GM18508 (cell line): ENCODE measurements around the gene ATP2B2.

Experiments
- ATAC-seq: cut with Tn5 transposase; IDR thresholded peaks from one replicate; pipeline ENCODE4 v1.9.1; 2021; ENCODE audit warnings: moderate number of reproducible peaks; ENCODE audit not compliant: insufficient read depth, unreplicated experiment

ATP2B2 gene

GRCh38 chr3:10292505-10293419 is 212.6 kb downstream of the ATP2B2 start, which contains the start of gene GHRL:
TSS of gene GHRL (minus strand) at chr3:10292947. CDS start at chr3:10290180, 2,767 bp downstream.
- ATAC-seq, result peak; percentile 81

GRCh38 chr3:10291641-10292040 is 213.7 kb downstream of the ATP2B2 start:
- ATAC-seq, result no peak

DNA sequence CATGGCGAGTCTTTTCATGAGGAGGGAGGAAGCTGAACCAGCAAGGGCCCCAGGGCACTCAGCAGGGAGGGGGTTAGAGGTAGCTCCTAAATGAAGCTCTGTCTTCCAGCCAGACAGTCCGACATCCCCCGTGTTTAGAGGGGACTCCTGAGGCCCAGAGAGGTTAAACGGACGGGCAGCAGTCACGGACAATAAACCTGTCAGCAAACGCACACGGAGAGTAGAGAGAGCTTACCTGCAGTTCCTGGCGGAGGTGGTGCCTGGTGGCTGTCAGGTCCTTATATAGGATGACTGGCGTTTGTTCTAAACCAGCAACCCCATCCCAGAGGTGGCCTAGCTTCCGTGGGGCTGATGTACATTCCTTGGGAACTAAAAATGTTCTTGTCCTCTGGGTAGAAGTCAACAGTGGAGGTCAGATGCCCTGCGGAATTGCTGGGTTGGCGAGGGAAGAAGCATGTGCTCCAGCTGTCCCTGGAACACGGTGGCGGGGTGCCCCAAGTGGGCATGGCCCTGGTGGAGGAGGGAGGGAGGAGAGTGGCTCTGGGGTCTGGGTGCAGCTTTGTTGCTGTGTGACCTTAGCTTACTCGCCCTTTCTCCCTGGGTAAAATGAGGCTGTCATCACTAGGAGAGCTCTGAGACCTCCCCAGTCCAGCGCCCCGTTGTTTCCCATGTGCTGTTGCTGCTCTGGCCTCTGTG is 214.8 kb downstream of the ATP2B2 start:
- ATAC-seq, result no peak

GRCh38 chr3:10289787-10290355 is 215.5 kb downstream of the ATP2B2 start:
- ATAC-seq, result no peak

GRCh38 chr3:10289077-10289476 is 216.3 kb downstream of the ATP2B2 start:
- no peak for ATAC-seq

DNA sequence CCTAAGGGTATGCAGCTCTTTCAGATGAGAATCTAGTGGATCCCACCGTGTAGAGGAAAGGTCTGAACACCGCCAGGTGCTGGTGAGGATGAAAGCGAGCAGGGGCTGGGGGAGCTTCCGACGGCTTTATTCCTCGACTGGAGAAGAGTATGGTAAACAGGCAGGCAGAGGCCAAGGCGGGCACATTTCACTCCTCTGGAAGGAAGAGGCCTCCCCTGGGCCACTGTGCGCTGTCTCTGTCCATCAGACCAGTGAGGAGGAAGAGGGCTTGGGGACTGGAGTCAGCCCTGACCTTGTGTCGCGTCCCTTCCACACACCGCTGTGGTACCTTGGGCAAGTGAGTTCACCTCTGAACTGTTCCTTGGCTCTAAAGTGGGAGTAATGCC is 216.8 kb downstream of the ATP2B2 start:
- ATAC-seq, result no peak

DNA sequence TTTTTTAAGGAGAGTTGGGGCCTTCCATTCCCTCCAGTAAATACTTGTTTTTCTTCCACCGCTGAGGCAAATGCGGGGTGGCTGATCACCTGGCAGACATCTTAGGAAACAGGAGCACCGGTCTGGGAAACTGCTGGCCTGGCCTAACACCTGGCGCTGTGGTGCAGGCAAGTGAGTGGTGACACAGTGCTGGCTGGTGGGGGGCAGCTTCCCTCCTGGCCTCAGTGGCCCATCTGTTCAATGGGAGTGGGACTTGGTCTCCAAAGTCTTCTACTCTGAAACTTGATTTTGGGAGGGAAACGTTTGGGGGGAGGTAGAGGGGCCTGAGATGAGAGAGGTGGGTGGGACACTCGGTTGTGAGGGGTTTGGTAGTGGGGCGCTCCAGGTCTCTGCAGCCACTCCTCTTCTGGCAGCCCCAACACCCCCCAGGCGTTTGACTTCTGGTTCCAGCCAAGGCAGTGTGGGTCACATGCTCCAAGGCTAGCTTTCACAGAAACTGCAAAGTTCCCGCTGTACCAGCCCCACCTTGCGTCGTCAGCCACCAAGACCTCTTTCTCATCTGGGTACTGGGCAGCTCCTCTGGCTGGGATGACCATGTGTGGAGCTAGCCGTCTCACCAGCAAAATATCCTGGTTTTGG is 217.3 kb downstream of the ATP2B2 start:
- no peak for ATAC-seq

GRCh38 chr3:10286596-10287295 is 218.6 kb downstream of the ATP2B2 start:
- no peak for ATAC-seq

GRCh38 chr3:10286133-10286524 is 219.3 kb downstream of the ATP2B2 start:
- no peak for ATAC-seq

DNA sequence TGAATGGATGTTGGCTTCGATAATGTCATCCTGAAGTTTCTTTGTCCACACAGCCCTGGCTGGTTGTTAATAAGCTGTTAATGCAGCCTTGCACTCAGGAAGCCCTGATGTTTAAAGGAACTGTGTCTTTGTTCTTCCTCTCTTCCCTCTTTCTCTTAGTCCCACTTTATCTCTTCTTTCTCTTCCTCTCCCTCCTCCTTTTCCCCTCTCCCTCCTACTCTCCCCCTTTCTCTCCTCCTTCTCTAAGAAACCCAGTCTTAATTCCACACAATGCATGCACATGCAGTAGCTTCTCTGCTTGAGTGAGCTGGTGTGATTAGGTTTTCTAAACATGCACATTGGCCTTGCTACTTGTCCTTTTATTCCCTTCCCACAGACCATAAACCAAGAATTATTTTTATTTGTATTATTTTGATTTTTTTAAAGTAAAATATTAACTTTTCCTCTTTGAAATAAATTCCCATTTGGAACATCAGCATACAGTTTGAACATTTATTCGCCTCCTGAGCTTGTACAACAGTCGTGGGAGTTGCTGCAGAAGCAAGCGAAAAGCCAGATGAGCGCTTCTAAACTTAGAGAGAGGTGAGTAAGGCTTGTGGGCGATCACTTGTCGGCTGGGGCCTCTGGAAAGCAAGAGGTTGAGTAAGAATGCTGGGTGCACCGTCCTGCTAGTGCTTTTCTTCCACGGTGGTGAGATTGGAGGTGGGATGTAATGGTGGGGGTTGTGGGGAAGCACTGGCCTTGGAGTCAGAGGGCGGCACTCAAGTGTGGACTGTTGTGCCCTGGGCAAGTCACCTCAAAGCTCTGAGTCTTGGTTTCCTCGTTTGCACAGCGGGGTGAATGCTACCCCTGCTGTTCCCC is 219.9 kb downstream of the ATP2B2 start:
- no peak for ATAC-seq

DNA sequence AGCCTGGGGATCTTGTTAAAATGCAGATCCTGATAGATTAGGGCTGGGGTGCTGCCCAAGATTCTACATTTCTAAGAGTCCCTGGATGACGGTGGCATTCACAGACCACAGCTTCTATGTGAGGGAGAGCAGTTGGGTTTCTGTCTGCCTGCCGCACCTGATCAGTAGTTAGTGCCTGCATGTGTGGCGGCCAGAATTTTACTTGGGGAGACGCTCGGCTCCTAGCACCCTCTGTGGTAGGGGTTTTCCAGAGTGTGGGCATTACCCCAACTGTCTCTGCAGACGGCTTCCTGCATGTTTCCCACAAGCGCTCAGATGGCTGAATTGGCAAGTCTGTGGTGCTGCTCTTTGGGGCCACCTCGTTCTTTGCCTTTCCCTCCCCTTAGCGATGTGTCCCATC is 220.9 kb downstream of the ATP2B2 start:
- no peak for ATAC-seq

- ATAC-seq, result no peak
These were observed 221.7 kb downstream of the ATP2B2 start for GRCh38 chr3:10283638-10284037.

DNA sequence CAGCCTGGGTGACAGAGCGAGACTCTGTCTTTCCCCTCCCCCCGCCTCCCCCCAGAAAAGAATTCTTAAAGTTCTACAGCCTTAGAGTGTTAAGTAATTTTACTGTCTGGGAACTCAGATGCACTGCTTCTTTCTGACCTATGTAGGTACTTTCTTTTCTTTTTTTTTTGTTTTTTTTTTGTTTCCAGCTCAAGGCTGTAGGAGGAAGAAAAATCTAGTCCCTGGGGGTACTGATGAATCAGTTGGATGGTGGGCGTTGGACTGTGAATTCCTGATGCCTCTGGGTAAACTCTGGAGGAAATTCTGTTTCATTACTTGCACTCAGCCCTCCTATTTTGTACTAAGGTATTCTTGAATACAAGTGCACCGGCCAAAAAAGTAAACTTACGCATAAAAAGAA is 223.4 kb downstream of the ATP2B2 start:
- no peak for ATAC-seq

- ATAC-seq, result no peak
These were observed 224.8 kb downstream of the ATP2B2 start for GRCh38 chr3:10280571-10280970.

- ATAC-seq, result no peak
These were observed 225.2 kb downstream of the ATP2B2 start for GRCh38 chr3:10280177-10280529.

- ATAC-seq, result no peak
These were observed 225.8 kb downstream of the ATP2B2 start for GRCh38 chr3:10279384-10280176.

DNA sequence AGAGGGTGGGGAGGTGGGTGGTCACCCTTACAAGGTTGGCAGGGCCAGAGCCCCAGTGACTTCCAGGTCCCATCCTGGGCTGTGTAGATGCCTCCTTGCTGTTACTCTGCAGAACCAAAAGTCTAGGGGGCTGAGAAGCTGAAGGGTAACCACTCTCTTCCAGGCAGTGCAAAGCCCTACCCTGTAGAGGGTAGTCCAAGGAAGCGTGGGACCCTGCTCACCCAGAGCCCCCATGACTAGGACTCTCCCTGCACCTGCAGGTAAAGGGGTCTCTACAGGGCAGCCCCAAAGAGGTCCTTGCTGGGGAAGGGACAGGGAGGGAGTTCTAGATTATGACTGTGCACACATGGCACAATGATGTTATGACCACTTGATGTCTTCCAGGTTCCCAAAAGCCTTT is 226.9 kb downstream of the ATP2B2 start:
- no peak for ATAC-seq

GRCh38 chr3:10277115-10277625 is 228.2 kb downstream of the ATP2B2 start:
- no peak for ATAC-seq
